Peyer's patch (tissue), 4 donors: ENCODE measurements around the gene DNM3. TPM values are rescaled to one million over a fixed set of nuclear protein-coding genes. Genes with fewer than 3 reads are reported as not detected.
A peak's percentile ranks its signal among the peaks of the same experiment; 100 is the strongest.
"Not testable (repeated sequence)": the region's sequence is repeated elsewhere in the genome, so short reads cannot be mapped to it uniquely, and the experiment has no call there.

Source experiments
- DNase-seq, 3 donors: peaks; one replicate each; pipeline ENCODE4 v3.0.0-alpha.2; 2017 to 2019
- H3K27ac ChIP-seq, 4 donors: fragments of 200-600 bp; sonication (generic); one replicate each; pipeline ENCODE4 v1.5.1; 2016 to 2019
- H3K27me3 ChIP-seq, 2 donors: fragments of 200-600 bp; sonication (generic); one replicate each; pipeline ENCODE4 v1.5.1; 2019
- H3K36me3 ChIP-seq, 3 donors: fragments of 200-600 bp; sonication (generic); one replicate each; pipeline ENCODE4 v1.5.1; 2016 to 2019
- H3K4me1 ChIP-seq, 4 donors: fragments of 200-600 bp; sonication (generic); one replicate each; pipeline ENCODE4 v1.5.1; 2016 to 2019
- H3K4me3 ChIP-seq, 4 donors: fragments of 200-600 bp; sonication (generic); 1 replicate in 3 of 4; 2 replicates in 1 of 4; pipeline ENCODE4 v1.5.1; 2016 to 2019; ENCODE audit warnings: mild to moderate bottlenecking in 1 of 4
- H3K9me3 ChIP-seq, 4 donors: fragments of 200-600 bp; sonication (generic); one replicate each; pipeline ENCODE4 v1.5.1; 2016 to 2019; ENCODE audit warnings: mild to moderate bottlenecking in 1 of 4
- POLR2A ChIP-seq, 2 donors: fragments of 450-650 bp; IDR thresholded peaks; one replicate each; pipeline ENCODE4 v1.5.1; 2017; ENCODE audit warnings: antibody characterized with exemption in 2 of 2, mild to moderate bottlenecking in 2 of 2, moderate library complexity in 2 of 2
- total RNA-seq, 4 donors: library from RNA; depleted of rRNA; stranded (reverse); fragments of >200 nt; gene quantifications; one replicate each; pipeline ENCODE4 v1.1.0, GENCODE V29; 2016
- TF ChIP-seq, protein P1 (sequence below), 6 experiments: fragments of 450-650 bp in 4 of 6; fragments of 200-600 bp in 2 of 6; sonication (generic) in 1 of 6; IDR thresholded peaks; one replicate each; pipeline ENCODE4 v1.5.1; 2017 to 2019; ENCODE audit warnings: antibody characterized with exemption in 6 of 6, mild to moderate bottlenecking in 3 of 6, moderate library complexity in 1 of 6

Gene DNM3
- total RNA-seq, 4 donors from 2014 or later, result 1.4 to 11.6 (median 2.0) TPM

DNA sequence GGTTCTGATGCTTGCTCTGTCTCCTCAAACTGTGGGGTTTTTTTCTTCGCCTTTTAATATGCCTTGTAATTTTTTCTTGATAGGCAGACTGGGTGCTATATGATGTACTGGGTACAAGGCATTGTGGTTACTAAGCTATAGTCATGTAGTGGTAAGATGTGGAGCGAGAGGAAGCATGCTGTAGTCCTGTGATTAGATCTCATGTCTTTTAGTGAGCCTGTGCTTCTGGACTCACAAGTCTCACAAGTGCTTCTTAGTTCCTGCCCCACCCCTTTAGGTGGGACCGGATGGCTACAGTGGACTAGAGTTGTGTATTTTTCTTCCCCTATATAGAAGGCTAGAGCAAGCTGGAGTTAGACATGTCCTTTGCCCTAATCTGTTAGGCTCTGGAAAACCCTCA, 178.7 kb downstream of the DNM3 start:
- H3K27me3 ChIP-seq, result no peaks in the 10 kb centered on the region

DNA sequence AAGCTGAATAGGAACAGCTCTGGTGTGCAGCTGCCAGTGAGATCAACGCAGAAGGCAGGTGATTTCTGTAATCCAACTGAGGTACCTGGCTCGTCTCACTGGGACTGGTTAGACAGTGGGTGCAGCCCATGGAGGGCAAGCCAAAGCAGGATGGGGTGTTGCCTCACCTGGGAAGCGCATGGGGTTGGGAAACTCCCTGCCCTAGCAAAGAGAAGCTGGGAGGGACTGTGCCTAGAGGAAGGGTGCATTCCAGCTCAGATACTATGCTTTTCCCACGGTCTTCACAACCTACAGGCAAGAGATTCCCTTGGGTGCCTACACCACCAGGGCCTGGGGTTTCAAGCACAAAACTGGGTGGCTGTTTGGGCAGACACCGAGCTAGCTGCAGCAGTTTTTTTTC, 183.2 kb downstream of the DNM3 start:
- no peak for DNase-seq
- TF ChIP-seq POLR2A (IDR thresholded peaks at IDR 0.05), result no peak
- TF ChIP-seq, protein P1, sequence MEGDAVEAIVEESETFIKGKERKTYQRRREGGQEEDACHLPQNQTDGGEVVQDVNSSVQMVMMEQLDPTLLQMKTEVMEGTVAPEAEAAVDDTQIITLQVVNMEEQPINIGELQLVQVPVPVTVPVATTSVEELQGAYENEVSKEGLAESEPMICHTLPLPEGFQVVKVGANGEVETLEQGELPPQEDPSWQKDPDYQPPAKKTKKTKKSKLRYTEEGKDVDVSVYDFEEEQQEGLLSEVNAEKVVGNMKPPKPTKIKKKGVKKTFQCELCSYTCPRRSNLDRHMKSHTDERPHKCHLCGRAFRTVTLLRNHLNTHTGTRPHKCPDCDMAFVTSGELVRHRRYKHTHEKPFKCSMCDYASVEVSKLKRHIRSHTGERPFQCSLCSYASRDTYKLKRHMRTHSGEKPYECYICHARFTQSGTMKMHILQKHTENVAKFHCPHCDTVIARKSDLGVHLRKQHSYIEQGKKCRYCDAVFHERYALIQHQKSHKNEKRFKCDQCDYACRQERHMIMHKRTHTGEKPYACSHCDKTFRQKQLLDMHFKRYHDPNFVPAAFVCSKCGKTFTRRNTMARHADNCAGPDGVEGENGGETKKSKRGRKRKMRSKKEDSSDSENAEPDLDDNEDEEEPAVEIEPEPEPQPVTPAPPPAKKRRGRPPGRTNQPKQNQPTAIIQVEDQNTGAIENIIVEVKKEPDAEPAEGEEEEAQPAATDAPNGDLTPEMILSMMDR (IDR thresholded peaks at IDR 0.05), result no peak
- Histone ChIP-seq H3K27me3 (no peaks in the 10 kb centered on the region), H3K9me3 (no peaks in the 10 kb centered on the region), H3K4me3 (no peak overlapping the region), H3K27ac (no peak overlapping the region), H3K4me1 (no peaks in the 10 kb centered on the region), H3K36me3 (no peaks in the 10 kb centered on the region)

More for the DNA sequence above, 178.7 kb downstream of the DNM3 start:
- Histone ChIP-seq H3K36me3 (no peaks in the 10 kb centered on the region), H3K4me1 (no peaks in the 10 kb centered on the region), H3K9me3 (no peaks in the 10 kb centered on the region), H3K27ac (no peak overlapping the region), H3K4me3 (no peak overlapping the region)
- no peak for DNase-seq
- TF ChIP-seq, protein P1 (IDR thresholded peaks at IDR 0.05), result no peak
- TF ChIP-seq POLR2A (IDR thresholded peaks at IDR 0.05), result no peak

DNA sequence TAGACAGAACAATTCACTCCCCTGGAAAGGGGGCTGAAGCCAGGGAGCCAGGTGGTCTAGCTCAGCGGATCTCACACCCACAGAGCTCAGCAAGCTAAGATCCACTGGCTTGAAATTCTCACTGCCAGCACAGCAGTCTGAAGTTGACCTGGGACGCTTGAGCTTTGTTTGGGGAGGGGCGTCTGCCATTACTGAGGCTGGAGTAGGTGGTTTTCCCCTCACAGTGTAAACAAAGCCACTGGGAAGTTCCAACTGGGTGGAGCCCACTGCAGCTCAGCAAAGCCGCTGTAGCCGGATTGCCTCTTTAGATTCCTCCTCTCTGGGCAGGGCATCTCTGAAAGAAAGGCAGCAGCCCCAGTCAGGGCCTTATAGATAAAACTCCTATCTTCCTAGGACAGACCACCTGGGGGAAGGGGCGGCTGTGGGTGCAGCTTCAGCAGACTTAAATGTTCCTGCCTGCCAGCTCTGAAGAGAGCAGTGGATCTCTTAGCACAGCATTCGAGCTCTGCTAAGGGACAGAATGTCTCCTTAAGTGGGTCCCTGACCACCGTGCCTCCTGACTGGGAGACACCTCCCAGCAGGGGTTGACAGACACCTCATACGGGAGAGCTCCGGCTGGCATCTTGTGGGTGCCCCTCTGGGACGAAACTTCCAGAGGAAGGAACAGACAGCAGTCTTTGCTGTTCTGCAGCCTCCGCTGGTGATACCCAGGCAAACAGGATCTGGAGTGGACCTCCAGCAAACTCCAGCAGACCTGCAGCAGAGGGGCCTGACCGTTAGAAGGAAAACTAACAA, 183.8 kb downstream of the DNM3 start:
- not testable (repeated sequence) for H3K9me3 ChIP-seq, H3K27ac ChIP-seq, H3K4me3 ChIP-seq, DNase-seq, H3K27me3 ChIP-seq, H3K36me3 ChIP-seq, H3K4me1 ChIP-seq

DNA sequence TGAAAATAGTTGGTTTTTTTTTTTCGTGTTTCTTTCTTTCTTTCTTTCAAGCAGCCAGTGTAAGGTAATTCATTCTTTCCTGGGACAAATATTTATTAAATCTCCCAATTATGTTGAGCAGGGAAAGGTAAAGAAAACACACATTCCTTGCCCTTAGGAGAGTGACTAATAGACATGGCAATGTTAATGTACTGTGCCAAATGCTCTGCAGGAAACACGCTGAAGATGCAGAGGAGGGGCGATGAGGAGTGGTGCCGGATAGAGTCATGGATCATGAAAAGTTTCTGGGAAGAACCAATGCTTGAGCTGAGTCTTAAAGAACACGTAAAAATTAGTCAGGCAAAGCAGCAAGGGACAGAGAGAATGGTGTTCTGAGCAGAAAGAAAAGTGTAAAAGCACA, 199.2 kb downstream of the DNM3 start:
- TF ChIP-seq POLR2A (IDR thresholded peaks at IDR 0.05), result no peak
- TF ChIP-seq, protein P1 (IDR thresholded peaks at IDR 0.05), result no peak
- Histone ChIP-seq H3K9me3 (no peaks in the 10 kb centered on the region), H3K4me1 (no peaks in the 10 kb centered on the region), H3K27me3 (no peaks in the 10 kb centered on the region), H3K4me3 (no peak overlapping the region), H3K36me3 (no peaks in the 10 kb centered on the region), H3K27ac (no peak overlapping the region)
- no peak for DNase-seq

DNA sequence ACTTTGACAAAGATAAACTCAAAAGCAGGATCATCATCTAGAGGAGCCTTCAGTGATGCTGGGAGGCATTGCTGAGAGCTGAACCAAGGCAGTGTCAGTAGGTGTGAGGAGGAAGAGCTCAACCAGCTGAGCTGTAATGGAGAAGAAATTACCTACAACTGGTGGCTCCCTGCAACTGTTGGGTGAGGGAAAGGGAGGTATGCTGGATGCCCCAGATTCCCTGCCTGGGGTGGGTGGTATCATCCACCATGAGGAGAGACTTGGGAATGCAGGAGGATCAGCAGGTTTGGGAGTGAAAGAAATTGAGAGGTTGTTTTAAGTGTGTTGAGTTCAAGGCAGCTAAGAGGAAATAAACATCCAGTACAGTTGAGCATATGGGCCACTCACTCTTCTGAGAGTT, 199.8 kb downstream of the DNM3 start:
- no peak for DNase-seq
- H3K27me3 ChIP-seq, result no peaks in the 10 kb centered on the region
- no peak overlapping the region for H3K4me3 ChIP-seq
- TF ChIP-seq POLR2A (IDR thresholded peaks at IDR 0.05), result no peak
- TF ChIP-seq, protein P1 (IDR thresholded peaks at IDR 0.05), result no peak
- no peak overlapping the region for H3K27ac ChIP-seq
- no peaks in the 10 kb centered on the region for H3K36me3 ChIP-seq
- no peaks in the 10 kb centered on the region for H3K4me1 ChIP-seq
- H3K9me3 ChIP-seq, result no peaks in the 10 kb centered on the region

DNA sequence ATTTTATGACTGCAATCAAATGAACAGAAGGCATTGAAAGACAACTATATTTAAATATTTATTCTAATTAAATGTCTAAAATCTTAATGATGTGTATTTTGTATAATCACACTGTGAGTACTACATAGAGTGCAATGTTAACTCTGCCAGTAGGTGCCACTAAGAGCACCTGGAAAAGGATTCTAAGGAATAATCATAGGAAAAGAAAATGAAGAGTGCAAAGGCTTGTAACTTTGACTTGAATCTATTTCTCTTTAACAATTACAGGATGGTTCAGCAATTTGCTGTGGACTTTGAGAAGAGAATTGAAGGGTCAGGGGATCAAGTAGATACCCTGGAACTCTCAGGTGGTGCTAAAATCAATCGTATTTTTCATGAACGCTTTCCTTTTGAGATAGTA, 200.4 kb downstream of the DNM3 start:
- Histone ChIP-seq H3K4me3 (no peak overlapping the region), H3K27ac (no peak overlapping the region), H3K9me3 (no peaks in the 10 kb centered on the region), H3K27me3 (no peaks in the 10 kb centered on the region), H3K36me3 (no peaks in the 10 kb centered on the region), H3K4me1 (no peaks in the 10 kb centered on the region)
- no peak for TF ChIP-seq POLR2A (IDR thresholded peaks at IDR 0.05)
- TF ChIP-seq, protein P1 (IDR thresholded peaks at IDR 0.05), result peak in 3 of 6 experiments; percentile 45 to 61 (median 53)
- no peak for DNase-seq
